TTC549 (cell line): ENCODE data around the gene KCNT1.

Experiments used
- FAIRE-seq: peaks from 2 replicates; lab custom pipeline; 2012; peaks lifted over from hg19 to GRCh38; lab: Jason Lieb, UNC

Gene KCNT1

GRCh38 chr9:135700525-135700924 lies 1.5 kb upstream of the KCNT1 start:
- no peak for FAIRE-seq

- no peak for FAIRE-seq
Measured at GRCh38 chr9:135701067-135701958, 672 bp upstream of the KCNT1 start.

- no peak for FAIRE-seq
Measured at GRCh38 chr9:135703726-135704125, 1.7 kb downstream of the KCNT1 start.

GRCh38 chr9:135704483-135704882 lies 2.5 kb downstream of the KCNT1 start:
- FAIRE-seq: no peak

- no peak for FAIRE-seq
Measured at GRCh38 chr9:135705376-135705775, 3.4 kb downstream of the KCNT1 start.

GRCh38 chr9:135706288-135706687 lies 4.3 kb downstream of the KCNT1 start:
- FAIRE-seq: no peak

GRCh38 chr9:135707252-135708138 lies 5.5 kb downstream of the KCNT1 start:
- FAIRE-seq: no peak

GRCh38 chr9:135708164-135708563 lies 6.2 kb downstream of the KCNT1 start:
- no peak for FAIRE-seq

- FAIRE-seq: no peak
Measured at GRCh38 chr9:135711391-135711790, 9.4 kb downstream of the KCNT1 start.

GRCh38 chr9:135711881-135712280 lies 9.9 kb downstream of the KCNT1 start:
- FAIRE-seq: no peak

GRCh38 chr9:135712613-135713295 lies 10.8 kb downstream of the KCNT1 start:
- no peak for FAIRE-seq

GRCh38 chr9:135714242-135715055 lies 12.5 kb downstream of the KCNT1 start:
- FAIRE-seq: no peak

- no peak for FAIRE-seq
Measured at GRCh38 chr9:135715056-135715595, 13.1 kb downstream of the KCNT1 start.

- no peak for FAIRE-seq
Measured at GRCh38 chr9:135716045-135716444, 14.1 kb downstream of the KCNT1 start.

- FAIRE-seq: no peak
Measured at GRCh38 chr9:135717410-135717809, 15.4 kb downstream of the KCNT1 start.

GRCh38 chr9:135718616-135719015 lies 16.6 kb downstream of the KCNT1 start:
- no peak for FAIRE-seq

GRCh38 chr9:135719472-135719871 lies 17.5 kb downstream of the KCNT1 start:
- no peak for FAIRE-seq

- no peak for FAIRE-seq
Measured at GRCh38 chr9:135722365-135722764, 20.4 kb downstream of the KCNT1 start.

- no peak for FAIRE-seq
Measured at GRCh38 chr9:135724186-135724787, 22.3 kb downstream of the KCNT1 start.

- no peak for FAIRE-seq
Measured at GRCh38 chr9:135726138-135726853, 24.3 kb downstream of the KCNT1 start.
